ACC112 (cell line): ENCODE results near the gene RPL38.
A peak's percentile ranks its signal among the peaks of the same experiment; 100 is the strongest.

ENCODE experiments used
- H2AFZ ChIP-seq: fragments of 200-600 bp; sonication (generic); one replicate; pipeline ENCODE4 v1.6.0; 2017; ENCODE audit warnings: antibody characterized with exemption, low read length; ENCODE audit not compliant: unreplicated experiment
- H3K27ac ChIP-seq: fragments of 200-600 bp; sonication (generic); 2 replicates; pipeline ENCODE4 v1.5.1; 2014; ENCODE audit warnings: low read depth, mild to moderate bottlenecking, antibody characterized with exemption, low read length, moderate library complexity
- H3K27me3 ChIP-seq: fragments of 200-600 bp; sonication (generic); 2 replicates; pipeline ENCODE4 v1.6.1; 2014; ENCODE audit warnings: mild to moderate bottlenecking, antibody characterized with exemption, low read length, moderate library complexity, mixed read lengths; ENCODE audit not compliant: insufficient read depth
- H3K36me3 ChIP-seq: fragments of 200-600 bp; sonication (generic); 2 replicates; pipeline ENCODE4 v1.6.1; 2016; ENCODE audit warnings: mild to moderate bottlenecking, antibody characterized with exemption, low read length, moderate library complexity, mixed read lengths; ENCODE audit not compliant: insufficient read depth
- H3K4me1 ChIP-seq: fragments of 200-600 bp; sonication (generic); one replicate; pipeline ENCODE4 v1.6.1; 2016; ENCODE audit warnings: low read length, mixed read lengths; ENCODE audit not compliant: insufficient read depth, unreplicated experiment, control insufficient read depth
- H3K4me3 ChIP-seq: fragments of 200-600 bp; sonication (generic); 2 replicates; pipeline ENCODE4 v1.5.1; 2014; ENCODE audit warnings: mild to moderate bottlenecking, low read depth, low read length
- H3K79me2 ChIP-seq: fragments of 200-600 bp; sonication (generic); one replicate; pipeline ENCODE4 v1.6.0; 2016; ENCODE audit warnings: low read length; ENCODE audit not compliant: control insufficient read depth, unreplicated experiment, insufficient read depth

RPL38 gene

DNA sequence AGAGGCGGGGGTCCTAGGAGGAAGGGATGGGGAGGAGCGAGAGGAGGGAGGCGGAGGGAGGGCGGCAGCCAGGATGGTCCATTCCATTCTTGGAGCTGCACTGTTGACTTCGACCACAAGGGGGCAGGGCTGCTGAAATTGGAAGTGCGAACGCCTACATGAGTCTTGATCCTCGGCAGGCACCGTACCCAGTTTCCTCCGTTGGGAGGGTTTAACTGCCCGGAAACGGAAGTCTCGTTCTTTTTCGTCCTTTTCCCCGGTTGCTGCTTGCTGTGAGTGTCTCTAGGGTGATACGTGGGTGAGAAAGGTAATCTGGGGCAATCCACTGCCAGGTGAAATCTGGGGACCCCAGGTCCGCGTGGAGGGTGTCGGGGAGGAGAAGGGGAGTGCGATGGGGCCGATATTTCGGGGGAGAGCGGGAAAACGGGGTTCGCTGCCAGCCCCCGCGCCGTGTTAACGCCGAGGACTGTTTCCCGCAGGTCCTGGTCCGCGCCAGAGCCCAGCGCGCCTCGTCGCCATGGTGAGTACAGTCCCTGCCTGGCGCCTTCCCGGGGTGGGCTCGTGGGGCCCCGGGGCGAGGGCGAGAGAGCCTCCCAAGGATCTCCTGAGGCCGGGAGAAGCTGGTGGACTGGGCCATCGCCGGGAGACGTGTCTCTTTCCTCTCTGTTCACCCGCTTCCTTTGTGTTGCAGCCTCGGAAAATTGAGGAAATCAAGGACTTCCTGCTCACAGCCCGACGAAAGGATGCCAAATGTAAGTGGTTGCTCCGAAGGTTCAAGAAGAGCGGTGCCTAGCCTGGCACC is at the start of gene RPL38:
Gene RPL38 (plus strand): TSS at position 240 of the 802 bp plus-strand sequence. CDS start 278 bp downstream, at position 518.
- Histone ChIP-seq H3K4me3 (peak within 1 kb of the TSS; percentile 100), H3K27me3 (peaks cover 42% of the 10 kb centered on the region), H2AFZ (peak within 1 kb of the TSS; percentile 77), H3K27ac (peak within 1 kb of the TSS; percentile 78), H3K79me2 (peaks cover 46% of the 10 kb centered on the region), H3K36me3 (peaks cover 32% of the 10 kb centered on the region), H3K4me1 (peaks cover 34% of the 10 kb centered on the region)

DNA sequence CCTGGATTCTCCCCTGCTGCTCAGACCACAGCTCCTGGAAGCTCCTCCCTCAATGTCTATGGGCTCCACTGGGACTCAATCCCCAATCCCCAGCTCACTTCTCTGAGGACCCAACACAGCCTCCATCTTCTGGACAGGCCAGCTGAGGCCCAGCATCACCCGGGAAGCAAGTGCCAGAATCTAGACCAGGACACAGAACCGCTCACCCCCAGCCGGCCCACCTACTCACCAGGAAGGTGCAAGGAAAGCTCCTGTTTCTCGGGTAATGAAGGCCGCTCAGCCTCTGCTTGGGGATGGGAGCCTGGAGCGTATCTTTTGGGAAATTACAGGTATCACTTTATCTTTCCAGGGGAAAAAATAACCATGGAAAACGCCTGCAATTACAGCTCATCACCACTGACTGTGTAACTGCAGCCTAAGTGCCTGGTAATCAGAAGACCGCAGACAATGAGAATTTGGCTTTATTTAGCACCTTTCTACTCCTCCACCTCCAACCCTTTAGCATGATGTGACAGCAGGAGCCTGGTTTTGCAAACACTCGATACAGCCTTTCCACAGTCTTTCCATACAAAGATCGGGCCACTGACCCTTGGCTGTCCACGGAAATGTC is 49.6 kb upstream of the RPL38 start:
- no peak overlapping the region for H2AFZ ChIP-seq
- no peaks in the 10 kb centered on the region for H3K36me3 ChIP-seq
- H3K79me2 ChIP-seq, result no peaks in the 10 kb centered on the region
- no peak overlapping the region for H3K27ac ChIP-seq
- no peak overlapping the region for H3K4me3 ChIP-seq
- no peaks in the 10 kb centered on the region for H3K4me1 ChIP-seq
- H3K27me3 ChIP-seq, result no peaks in the 10 kb centered on the region

DNA sequence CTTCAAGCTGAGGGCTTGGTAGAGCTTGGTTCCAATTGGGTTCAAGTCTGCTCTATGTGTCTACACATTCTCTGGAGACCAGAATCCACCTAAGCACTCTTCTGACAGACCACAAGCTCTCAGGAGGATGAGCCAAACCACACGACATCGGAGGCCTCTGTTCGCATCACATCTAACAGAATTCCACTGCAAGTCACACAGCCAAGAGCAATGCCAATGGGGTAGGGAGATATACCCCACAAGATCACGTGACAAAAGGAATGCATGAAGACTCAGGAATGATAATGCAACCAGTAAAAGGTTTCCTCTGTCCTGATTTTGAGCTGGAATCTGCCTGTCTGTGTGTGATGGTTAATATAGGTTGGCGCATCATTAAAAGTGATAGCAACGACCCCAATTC is 46.6 kb upstream of the RPL38 start:
- Histone ChIP-seq H3K4me1 (no peaks in the 10 kb centered on the region), H3K79me2 (no peaks in the 10 kb centered on the region), H3K27me3 (no peaks in the 10 kb centered on the region), H2AFZ (no peak overlapping the region), H3K36me3 (no peaks in the 10 kb centered on the region), H3K27ac (no peak overlapping the region), H3K4me3 (no peak overlapping the region)

DNA sequence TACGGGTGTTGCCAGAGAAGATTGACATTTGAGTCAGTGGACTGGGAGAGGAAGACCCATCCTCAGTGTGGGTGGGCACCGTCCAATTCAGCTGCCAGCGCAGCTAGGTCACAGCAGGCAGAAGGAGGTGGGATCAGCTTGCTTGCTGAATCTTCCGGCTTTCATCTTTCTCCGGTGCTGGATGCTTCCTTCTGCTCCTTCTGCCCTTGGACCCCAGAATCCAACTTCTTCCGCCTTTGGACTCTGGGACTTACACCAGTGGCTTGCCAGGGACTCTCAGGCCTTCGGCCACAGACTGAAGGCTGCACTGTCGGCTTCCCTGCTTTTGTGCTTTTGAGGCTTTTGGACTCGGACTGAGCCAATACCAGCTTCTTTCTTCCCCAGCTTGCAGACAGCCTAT is 46.1 kb upstream of the RPL38 start:
- no peak overlapping the region for H3K4me3 ChIP-seq
- no peaks in the 10 kb centered on the region for H3K27me3 ChIP-seq
- H3K4me1 ChIP-seq, result no peaks in the 10 kb centered on the region
- no peak overlapping the region for H2AFZ ChIP-seq
- H3K36me3 ChIP-seq, result no peaks in the 10 kb centered on the region
- H3K79me2 ChIP-seq, result no peaks in the 10 kb centered on the region
- H3K27ac ChIP-seq, result no peak overlapping the region

DNA sequence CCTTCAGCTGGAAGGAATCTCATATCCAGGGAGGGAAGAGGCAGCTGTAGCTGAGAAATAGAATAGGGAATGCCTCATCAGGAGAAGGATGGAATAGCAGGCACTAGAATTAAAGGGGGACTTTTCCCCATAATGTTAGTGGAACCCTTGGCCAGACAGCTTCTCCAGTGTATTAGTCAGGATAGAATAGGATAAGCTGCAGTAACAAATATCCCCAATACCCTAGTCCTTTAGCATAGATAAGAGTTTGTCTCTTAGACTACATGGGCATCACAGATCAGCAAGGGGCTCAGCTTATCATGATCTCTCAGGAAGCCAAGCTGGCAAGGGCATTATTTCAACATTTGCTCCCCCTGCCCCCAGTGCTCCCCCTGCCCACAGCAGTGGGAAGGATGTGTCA is 44.7 kb upstream of the RPL38 start:
- H2AFZ ChIP-seq, result no peak overlapping the region
- no peaks in the 10 kb centered on the region for H3K79me2 ChIP-seq
- no peaks in the 10 kb centered on the region for H3K4me1 ChIP-seq
- H3K27me3 ChIP-seq, result no peaks in the 10 kb centered on the region
- H3K27ac ChIP-seq, result no peak overlapping the region
- H3K4me3 ChIP-seq, result no peak overlapping the region
- no peaks in the 10 kb centered on the region for H3K36me3 ChIP-seq

DNA sequence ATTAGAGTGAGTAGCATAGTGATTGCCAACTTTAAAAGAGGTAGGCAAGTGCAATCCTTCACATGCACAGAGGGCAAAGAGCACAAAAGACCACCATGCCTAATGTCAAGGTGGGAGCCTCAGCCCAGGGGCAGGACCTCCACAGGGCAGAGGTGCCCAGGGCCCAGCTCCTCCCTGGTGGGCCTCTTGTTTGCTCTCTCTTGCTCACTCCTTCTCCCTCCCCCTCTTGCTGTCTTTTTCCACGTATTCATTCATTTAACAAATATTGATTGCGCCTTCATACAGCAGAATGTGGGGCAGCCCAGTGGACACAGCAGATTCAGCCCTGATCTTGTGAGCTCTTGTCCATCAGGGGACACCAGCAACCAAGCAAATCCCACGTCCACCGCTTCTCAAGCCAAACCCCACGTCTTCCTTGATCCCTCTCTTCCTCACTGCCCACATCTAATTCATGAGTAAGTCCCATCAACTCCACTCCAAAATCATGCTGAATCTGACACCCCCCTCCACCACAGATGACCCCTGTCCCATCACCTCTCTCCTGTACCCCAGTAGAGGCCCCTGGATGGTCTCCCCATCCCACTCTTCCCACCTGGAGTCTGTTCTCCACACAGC is 44.1 kb upstream of the RPL38 start:
- Histone ChIP-seq H3K79me2 (no peaks in the 10 kb centered on the region), H3K27ac (no peak overlapping the region), H3K4me3 (no peak overlapping the region), H3K4me1 (no peaks in the 10 kb centered on the region), H2AFZ (no peak overlapping the region), H3K36me3 (no peaks in the 10 kb centered on the region), H3K27me3 (0 out of 2 replicates have a peak, but pooled peaks cover under 1% of the 10 kb centered on the region)

DNA sequence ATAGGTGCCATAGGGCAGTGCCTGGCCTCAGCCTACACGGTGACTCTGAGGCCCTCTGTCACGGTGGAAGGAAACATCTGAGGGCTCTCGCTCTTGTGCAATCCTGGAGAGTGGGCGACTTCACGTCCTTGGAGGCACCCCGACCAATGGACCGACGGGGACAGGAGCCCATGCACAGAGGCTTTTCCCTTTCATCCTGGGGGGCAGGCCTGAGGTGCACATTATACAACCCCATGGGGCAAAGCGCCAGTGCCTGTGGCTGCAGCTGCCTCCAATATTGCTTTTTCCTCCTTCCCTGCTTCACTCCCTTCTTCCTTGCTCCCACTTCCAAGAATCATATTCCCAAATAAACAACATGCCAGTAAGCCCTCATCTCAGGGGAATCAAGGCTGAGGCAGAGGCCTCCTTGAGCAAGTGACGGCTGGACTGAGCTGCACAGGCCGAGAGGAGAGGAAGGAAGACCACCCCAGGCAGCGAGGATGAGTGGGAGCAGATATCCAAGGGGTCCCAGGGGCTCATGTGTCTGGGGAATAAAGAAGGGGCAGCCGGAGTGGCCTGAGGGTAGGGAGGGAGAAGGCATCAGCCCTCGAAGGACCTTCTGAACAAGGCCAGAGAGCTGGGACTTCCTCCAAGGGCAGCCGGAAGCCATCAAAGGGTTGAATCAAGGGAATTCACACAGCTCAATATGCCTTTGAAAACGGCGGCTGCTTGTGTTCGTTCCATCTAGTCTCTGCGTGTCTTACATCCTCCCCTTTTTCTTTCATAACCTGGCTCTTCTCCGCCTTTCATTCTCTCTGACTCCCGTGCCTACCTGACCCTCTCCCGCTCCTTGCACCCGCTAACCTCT is 42.6 kb upstream of the RPL38 start:
- Histone ChIP-seq H3K4me3 (no peak overlapping the region), H3K36me3 (no peaks in the 10 kb centered on the region), H3K27ac (no peak overlapping the region), H3K79me2 (no peaks in the 10 kb centered on the region), H2AFZ (no peak overlapping the region), H3K4me1 (no peaks in the 10 kb centered on the region), H3K27me3 (0 out of 2 replicates have a peak, but pooled peaks cover 4% of the 10 kb centered on the region)

DNA sequence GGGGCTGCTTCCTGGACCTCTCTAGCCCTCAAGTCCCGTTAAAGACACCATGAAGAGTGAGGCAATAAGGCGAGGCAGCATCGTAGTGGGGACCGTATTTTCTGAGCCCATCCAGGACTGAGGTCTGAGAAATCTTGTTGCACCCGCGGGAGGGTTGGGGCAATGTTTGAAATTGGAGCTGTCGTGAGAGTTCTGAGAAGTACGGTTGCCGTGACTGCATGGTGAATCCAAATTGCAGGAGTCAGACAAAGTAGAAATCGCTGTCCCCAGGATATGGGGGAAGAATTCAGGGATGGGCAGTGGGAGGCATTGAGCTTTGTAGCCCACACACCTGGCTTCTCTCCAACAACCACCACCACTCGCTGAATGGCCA is 42.0 kb upstream of the RPL38 start:
- 0 out of 2 replicates have a peak, but pooled peaks cover 4% of the 10 kb centered on the region for H3K27me3 ChIP-seq
- no peak overlapping the region for H2AFZ ChIP-seq
- H3K36me3 ChIP-seq, result no peaks in the 10 kb centered on the region
- no peak overlapping the region for H3K4me3 ChIP-seq
- no peaks in the 10 kb centered on the region for H3K79me2 ChIP-seq
- H3K27ac ChIP-seq, result no peak overlapping the region
- H3K4me1 ChIP-seq, result no peaks in the 10 kb centered on the region

DNA sequence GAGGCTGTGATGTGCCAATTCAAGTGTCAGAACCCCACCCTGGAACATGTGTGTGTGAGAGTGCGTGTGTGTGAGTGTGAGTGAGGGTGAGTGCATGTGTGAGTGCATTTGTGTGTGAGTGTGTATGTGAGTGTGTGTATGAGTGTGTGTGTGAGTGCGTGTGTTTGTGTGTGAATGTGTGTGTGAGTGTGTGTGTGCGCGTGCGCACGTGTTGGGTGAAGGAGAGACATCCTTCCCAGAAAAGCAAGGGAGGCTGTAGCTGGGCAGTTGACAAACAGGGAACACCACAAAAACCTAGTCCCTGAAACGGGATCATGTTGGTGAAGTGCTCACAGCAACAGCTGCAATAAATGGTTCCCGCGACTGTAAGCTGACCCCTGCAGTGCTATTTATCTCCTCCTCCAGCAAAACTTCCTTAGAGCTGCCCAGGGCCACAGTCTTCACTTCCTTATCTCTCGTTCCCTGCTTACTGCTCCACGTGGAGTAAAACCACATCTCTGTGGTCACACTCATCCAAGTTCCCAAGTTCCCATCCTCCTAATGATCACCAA is 40.1 kb upstream of the RPL38 start:
- Histone ChIP-seq H3K27me3 (peaks cover 19% of the 10 kb centered on the region), H3K4me3 (no peak overlapping the region), H2AFZ (no peak overlapping the region), H3K79me2 (no peaks in the 10 kb centered on the region), H3K4me1 (no peaks in the 10 kb centered on the region), H3K27ac (no peak overlapping the region), H3K36me3 (no peaks in the 10 kb centered on the region)

DNA sequence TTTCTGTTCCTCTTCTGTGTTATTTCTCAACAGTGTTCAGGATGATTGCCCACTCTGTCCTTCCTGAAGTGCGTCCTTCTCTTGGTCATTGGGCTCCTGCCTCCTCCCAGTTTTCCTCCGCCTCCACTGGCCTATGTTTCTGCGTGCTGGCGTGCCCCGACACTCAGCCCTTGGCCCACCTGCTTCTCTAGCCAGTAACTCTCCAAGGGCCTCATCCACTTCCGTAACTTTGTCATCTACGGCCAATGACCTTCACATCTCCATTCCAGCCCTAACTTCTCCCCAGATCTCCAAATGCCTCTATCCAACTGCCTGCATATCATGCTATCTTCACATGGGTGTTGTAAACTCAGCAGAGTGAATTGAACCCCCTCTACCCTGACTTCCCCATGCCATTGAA is 39.6 kb upstream of the RPL38 start:
- Histone ChIP-seq H3K27me3 (peaks cover 19% of the 10 kb centered on the region), H2AFZ (no peak overlapping the region), H3K4me3 (no peak overlapping the region), H3K36me3 (no peaks in the 10 kb centered on the region), H3K27ac (no peak overlapping the region), H3K79me2 (no peaks in the 10 kb centered on the region), H3K4me1 (no peaks in the 10 kb centered on the region)
